ENCODE data around the gene CHRNA1.

CHRNA1 gene

DNA sequence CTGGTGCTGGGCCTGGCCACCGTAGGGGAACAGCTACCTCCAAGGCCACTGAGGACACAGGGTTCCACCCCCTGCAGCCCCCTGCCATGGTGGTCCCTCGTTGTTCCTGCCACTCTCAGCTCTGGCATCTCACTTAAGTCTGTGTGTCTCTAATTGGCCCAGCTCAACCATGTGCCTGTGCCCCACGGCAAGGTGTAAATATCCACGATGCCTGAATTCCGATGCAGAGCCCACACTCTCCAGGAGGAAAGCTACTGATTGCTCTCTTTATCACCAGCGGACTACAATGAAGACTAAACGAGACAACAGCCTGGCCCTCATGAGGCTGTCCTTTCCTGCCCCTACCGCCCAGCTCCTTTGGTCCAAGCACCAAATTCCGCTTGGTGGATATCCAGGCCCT is 17.0 kb upstream of the CHRNA1 start:
- DNase-seq = no peak

DNA sequence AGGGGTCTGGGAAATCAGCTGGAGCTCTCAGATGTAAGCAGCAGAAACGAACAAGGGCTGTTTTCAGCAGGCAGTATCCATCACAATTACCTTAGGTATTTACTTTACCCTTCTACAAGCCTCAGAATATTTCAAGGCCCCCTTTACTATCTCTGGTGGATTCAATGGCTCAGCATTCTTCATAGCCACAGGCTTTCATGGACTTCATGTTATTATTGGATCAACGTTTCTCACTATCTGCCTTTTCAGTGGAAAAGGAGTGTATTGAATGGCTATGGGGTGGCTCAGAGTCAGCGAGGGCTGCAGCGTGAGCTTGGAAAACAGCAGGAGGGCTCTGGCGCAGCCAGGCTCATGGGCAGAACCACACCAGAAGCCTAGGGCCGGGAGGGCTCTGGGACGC is 16.6 kb upstream of the CHRNA1 start:
- DNase-seq = no peak

DNA sequence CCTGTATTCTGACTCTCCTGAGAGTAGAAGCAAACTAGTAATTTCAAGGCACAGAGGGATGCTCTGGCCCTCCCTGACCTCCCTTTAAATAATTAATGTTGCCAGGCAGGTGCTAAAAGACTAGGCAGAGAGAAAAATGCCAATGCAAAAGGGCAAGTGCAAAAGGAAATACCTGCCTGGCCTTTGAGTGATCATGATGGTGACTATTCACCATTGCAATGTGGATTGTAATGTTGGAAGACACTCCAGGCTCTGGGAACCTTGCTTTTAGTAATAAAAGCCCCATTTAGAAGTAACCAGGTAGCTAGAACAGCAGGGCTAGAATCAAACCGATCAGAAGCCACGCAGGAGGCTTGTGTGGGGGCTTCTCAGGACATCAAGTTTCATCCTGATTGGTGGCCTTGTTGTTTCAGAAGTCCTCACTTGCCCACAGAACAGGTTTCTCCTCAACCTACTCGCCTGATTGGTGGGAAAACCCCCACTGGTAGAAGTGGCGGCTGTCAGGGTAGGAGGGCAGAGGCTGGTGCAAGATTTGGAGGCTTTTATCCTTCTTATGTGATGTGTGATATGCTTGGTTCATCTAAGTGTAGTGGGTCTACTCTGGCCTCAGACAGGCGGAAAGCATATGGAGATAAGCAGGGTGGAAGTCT is 16.0 kb upstream of the CHRNA1 start:
- DNase-seq = no peak

DNA sequence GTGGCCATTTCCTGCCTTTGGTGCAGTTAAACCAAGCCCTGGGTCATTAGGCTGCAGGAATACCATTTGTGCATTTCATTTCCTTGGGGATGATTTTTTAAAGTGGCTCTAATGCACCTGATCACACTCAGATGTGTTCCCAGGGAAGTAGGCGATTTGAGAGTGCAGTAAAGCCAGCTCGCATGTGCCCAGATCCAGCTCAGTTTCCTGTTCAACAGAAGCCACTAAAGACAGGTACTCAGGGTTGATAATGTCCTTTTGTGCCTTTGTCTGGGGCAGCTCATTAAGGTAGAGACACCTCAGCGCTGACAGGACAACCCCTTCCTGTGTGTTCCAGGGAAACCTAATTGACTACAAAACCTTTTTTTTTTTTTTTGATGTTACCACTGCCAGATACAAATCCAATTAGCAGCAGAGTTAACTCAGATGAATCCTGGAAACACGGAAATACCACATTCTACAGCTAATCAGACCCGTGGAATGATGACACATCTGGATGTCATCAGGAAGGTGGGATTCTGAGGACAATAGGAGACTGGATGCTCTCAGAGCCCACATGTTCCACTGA is 15.2 kb upstream of the CHRNA1 start:
- DNase-seq = no peak

DNA sequence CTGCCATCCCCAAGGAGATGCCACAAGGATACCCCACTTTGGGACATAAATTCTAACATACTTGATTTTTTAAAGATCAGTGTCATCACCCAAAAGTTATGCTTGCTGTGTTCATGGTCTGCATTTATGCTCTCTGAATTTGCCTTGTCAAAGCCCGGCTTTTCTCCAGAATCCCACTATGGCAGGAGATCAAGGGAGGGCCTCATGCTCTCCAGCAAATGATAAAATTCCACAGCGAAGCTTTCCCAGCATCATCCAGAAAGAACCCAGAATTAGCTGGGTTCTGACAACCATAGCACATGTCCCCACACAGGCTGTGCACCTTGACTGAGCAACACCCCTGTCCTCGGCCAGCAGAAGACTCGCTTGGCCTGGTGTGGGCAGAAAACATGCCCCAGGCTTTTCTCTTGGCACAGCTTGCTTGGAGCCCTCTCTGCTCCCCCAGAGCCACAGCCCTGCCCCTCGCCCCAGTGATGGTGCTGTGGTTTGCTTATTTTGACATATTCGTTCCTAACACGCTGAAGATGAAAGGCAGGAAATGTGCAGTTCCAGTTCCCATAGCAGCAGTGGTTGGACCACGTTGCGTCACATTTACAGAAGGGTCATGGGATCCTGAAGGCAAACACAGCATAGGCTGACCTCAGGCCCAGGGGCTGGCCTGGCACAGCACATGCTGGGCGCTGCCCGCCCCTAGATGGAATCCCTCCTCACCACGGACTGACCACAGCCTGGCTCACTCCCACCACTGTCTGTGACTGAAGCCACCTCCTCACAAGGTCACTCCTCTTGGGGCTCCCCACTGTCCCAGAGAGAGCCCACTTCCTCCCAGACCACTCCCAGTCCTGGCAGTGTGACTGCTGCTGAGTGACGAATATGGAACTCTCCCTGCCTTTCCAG is 14.1 kb upstream of the CHRNA1 start:
- peak; percentile 84 for DNase-seq

DNA sequence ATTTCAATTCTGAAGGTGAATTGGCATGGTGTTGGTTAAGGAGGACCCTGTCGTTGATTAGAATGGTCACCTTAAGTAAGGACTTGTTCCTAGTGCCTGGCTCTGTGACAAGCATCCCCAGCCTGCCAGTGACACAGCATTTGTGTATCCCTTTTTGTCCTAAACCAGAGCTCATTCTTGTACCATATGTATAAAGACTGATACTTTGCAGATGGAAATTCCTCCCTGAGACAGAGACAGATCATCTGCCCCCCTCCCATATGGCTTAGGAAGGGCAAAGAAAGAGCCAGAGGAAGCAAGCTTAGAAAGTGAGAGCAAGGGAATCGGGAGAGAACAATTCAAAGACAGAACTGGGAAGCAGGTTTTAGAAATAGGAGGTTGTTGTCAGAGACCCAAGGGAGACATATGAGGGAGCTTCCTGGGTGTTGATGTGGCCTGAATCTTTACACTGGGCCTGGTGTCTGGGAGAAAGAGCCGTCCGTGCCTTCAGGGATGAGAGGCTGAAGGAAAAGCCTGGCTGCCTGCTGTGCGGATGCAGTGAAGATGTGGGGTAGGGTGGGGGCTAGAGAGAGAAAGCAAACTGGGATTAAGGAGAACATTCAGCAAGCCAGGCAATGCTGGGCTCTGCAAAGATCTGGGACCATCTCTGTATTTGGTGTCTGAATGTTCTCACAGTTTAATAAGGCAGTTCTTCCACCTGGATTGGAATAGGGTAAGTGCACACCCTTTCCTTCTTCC is 13.2 kb upstream of the CHRNA1 start:
- DNase-seq = no peak

DNA sequence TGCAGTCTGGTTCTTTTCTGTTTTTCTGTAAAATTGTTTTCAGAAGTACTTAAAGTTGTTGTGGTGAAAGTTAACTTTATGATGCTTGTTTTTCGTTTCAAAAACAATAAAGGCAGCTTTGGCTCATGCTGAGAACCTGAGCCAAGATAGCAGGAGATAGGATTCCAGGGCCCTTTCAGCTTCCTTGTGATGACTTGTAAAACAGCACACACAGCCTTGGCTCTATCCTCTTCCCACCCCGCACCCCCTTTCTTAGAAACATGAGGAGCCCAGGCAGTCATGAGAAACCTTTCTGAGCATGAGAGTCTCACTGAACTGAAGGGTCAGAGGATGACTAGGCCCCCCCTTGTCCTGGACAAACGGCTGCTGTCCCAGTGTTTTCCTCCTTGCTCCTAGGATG is 12.4 kb upstream of the CHRNA1 start:
- DNase-seq = no peak

DNA sequence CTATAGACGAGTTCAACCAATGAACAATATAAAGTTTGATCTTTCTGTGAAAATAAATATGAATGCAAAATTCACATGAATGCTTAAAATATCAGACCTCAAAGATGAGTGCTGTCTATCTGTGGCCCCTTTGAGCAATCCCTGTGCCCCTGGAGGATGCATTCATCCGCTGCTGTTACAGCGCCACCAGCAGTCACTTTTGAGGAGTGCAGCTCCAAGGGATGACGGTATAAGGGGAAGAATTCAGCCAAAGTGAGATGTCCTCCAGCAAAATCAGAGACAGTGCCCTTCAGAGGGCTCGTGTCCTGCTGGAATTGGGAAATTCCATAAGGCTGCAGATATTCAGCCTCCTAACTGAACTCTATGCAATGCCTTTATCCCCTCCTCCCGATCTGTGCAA is 12.0 kb upstream of the CHRNA1 start:
- DNase-seq = no peak

DNA sequence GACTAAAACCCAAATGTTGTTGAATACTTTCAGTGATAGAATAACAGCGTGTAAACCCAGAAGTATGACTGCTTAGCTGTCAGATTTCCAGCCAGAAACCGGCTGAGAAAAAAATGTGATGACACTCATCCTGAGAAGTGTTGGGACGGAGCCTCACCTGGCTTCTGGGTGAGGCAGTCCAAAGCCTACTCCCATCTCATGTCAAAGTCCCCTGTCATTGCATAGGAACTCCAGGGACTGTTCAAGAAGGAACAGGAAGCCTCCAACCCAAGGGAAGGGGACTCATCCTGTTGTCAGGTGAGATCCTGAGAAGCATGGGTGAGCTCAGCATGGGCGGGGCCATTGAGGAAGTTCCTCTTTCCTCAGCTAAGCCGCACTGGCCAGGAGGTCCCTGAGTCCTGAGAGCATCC is 11.3 kb upstream of the CHRNA1 start:
- DNase-seq = no peak

DNA sequence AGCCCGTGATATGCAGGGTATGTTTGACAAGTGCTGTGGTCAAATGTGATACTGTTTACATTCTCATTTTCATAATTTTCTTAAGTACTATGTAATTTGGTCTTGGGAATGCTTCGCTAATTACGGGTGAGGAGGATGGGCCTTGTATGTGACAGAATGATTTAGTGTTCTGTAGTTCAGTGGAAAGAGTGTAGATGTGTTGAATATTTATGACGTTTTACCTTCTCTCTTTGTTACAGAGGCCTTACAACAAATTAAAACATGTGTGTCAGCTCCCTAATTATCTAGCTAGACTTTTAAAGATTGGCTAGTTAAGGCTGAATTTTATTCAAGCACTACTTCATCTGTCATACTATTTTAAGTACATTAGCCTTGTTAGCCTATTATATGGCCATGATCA is 10.6 kb upstream of the CHRNA1 start:
- DNase-seq = no peak

DNA sequence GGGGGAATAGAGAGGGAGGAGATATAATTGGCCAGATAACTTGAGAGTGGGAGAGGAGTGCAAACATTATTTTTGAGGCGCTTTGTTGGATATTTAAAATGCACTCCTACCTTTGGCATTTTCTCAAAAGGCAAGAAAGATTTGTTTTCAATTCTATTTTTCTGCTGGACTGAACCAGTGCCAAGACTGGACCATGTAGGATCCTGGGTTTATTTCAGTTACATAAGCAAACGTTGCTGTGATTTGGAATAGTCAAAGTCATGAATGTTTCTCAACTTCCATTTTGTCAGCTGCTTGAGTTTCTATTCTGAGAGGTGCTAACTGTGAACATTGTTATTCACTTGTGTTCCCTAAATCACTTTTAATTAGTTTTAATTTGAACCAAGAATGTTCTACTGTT is 8.9 kb upstream of the CHRNA1 start:
- no peak for DNase-seq

DNA sequence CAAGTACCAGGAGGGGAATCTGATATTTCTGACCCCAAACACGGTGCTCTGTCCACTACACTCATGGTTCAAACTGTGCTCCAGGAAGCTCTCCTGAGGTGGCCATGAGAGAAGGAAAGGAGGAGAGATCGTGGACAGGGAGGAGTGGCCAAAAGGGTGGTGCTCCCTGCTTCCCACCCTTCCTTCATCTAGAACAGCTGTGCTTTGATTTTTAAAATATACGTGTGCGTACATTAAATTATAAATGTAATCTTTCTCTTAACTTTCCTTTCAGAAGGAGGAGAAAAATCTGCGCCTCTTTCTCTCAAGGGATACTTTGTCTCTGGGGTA is 8.2 kb upstream of the CHRNA1 start:
- DNase-seq = no peak

DNA sequence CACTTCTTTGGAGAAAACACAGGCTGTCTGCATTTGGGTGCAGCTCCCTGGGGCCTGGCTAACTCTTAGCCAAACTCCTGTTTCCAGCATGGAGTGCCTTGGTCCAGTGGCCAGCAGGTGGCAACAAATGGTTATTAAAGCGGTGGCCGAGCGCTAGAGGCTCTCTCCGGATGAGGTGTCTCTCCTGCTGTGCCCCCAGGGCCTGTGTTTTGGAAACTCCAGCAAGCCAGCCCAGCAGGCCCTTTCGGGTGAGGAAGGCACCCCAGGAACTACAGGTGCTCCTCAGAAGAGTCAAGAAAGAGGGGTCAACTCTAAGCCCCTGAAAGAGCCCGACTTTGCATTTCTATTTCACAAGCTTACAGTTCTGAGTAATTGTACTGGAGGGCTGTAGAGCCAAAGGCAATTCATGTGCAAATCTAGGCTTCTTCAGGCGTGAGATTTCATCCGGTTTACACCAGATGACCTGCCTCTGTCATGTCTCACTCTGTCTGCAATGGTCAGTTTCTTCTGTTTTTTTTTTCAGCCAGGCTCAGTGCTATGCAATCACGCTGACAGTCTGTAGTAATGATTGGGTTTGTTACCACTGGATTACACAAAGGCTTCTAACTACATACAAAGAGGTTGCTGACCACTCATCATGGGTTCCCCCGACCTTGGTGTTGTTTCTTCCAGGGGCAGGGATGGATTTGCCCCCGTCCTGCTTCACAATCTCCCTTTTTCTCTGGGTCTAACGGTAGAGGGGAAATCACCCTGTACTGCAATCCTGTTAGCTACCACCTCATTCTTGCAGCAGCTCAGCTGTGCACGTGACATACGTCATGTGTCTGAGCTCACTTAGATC is 7.6 kb upstream of the CHRNA1 start:
- peak; percentile 54 for DNase-seq

DNA sequence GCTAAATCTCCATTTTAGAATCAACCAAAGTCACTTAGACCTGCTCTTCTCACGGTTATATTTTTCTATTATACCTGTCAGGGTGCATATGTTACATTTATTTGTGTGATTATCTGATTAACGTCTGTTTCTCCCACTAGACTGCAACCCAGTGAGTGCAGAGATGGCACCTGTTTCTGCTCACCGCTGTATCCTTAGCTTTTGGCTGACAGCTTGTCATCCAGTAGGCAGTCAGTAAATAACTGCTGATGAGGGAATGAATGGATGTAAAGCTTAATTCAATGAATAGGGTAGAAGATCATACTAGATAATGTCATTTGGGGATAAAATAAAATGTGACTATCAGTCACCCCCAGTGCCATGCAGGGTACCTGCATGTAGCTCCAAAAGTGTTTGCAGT is 6.9 kb upstream of the CHRNA1 start:
- DNase-seq = no peak

DNA sequence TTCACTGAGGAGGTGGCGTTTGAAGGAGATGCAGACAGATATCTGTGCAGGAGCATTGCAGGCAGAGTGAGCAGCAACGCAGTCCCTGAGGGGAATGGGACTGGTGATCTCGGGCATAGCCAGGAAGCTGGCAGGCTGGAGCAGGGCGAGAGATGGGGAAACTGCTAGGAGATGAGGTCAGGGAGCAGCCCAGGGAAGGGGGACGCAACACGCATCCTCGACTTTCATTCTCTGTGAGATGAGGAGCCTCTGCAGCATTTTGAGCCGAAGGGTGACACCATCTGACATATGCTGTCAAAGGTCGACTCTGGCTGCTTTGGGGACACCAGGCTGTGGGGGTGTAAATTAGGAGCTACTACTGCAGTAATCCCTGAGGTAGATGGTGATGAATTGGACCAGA is 4.3 kb upstream of the CHRNA1 start:
- DNase-seq = no peak

DNA sequence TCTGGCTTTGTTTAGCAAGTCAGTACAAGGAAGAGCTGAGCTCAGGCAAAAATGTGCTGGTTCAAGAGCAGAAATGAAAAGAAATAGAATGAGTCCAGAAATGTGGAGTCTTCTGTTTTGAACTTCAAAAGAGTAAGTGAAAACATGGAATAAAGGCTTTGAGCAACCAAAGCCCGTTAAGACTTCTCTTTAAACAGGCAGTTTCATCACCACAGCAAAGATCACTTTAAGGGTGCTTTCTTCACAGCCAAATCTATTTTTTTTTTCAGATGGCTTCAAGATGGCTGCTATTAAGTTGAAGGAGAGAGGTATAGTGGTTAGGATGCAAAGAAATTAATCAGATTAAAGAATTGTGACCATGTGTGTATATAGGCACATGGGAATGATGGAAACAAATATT is 2.0 kb upstream of the CHRNA1 start:
- DNase-seq = no peak

DNA sequence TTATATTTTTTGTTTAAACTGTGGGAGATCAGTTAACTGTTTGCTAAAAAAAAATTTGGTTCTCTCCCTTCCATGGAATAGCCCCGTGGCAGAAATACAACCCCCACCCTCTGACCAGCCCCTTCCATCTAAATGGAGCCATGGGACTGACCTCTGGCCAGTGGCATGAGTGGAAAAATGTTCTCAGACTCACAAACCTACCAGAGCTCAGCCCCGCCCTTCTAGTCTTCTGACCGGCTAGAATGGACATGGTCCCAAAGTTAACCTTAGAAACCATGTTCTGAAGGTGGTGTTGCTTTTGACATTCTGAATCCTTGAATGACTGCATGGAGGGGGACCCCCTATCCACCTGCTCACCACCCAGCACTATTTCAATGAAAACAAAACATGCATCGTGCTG is 1.3 kb upstream of the CHRNA1 start:
- DNase-seq = no peak

DNA sequence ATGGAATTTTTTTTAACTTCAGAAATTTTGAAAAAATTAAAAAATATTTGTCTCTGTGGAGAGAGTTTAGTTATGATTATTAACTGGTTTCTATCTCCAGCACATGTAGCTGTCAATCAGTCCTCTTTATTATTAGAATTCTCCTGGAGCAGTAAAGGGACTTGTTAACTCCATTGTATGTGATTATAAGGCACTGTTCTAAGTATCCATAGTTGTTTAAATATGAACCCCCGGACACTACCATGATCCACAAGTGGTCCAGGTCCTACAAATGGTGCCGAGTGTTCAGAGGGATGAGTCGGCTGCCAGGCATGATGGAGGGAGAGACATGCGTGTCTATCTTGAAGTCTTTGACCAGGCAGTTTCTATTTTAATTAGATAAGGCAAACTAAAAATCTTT is 492 bp downstream of the CHRNA1 start:
- no peak for DNase-seq

DNA sequence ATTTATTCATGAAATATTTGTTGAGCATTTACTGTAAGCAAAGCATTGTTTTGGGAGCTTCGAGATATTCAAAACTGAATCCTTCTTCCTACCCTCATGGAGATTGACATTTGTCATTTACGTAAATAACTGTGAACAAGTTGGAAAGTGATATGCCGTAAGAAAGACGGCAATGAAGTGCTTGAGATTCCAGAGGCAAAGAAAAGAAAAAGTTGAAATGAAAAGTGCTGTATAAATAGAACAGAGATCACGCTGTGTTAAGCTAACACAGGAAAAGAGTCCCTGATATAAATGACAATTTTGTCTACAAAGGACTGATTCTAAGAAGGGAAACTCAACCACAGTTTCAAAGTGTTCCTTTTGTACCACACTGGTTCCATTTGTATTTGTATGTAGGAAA is 1.8 kb downstream of the CHRNA1 start:
- no peak for DNase-seq

DNA sequence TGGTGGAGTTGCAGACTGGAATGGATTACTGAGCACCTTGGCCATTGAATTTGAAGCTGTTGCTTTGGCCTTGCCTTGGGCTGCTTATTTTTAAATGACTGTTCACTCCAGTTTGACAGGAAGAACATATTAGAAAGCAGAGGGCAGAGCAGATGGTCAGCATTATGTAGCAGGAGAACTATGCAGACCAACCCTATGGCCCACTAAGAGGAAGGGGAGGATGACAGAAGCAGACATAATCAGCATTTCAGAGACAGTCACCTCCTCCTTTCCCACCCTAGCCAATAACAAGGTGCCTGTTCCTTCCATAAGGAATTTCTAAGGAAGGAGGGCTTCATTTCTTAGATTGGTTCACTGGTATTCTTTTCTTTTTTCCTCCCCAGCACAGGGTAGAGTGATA is 2.4 kb downstream of the CHRNA1 start:
- no peak for DNase-seq

DNA sequence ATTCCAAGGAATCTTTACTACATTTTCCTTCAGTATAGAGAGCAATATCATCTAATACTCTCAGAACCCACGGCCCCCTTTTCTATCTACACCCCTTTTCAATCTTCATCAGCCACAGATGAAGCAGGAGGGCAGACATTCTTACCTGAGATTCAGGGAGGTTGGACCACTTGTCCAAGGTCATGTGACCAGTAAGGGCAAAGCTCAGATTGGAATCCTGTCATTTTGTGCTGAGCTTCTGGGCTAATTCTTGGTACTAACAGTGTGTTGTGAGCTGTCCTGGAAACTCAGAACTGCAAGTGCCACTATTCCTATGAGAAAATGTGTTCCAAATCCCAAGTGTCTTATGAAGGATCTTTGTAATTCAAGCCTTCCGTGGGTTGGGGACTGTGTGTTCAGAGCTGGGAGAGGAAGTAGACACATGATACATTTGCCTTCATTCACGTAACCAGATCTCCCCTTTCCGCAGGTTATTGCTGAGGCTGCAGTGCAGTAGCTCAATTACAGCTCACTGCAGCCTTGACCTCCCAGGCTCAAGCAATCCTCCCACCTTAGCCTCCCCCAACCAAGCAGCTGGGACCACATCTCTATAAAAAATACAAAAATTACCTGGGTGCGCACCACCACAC is 3.3 kb downstream of the CHRNA1 start:
- DNase-seq = no peak

DNA sequence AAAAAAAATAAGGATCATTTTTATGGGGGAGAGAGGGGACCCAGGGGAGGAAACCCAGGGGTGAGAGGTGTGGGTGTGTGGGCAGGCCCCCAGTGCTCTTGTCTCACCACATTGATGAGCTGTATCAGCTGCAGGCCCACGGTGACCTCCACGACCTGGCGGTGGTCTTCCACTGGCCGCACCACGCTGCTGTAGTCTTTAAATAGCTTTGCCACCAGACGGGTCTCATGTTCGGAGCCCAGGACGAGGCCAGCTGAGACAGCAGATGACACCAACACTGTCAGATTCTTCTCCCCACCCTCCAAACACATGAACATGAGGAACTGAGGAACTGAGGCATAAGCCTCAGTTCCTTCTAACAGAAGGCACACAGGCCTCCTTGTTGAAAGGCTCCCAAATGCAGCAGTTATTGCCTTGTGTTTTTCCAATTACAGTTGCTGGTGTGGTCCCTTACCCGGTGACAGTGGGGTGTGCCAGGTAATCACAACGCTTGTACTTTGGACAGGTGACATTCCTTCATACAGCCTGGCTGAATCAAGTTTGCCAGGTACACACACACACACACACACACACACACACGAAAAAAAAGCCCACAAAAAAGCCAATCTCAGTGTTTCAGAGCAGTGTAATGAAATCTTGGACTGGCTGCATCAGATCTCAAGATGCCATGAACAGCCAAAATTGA is 4.7 kb downstream of the CHRNA1 start:
- no peak for DNase-seq

Data from activated CD4-positive, alpha-beta T cell treated with anti-CD3 and anti-CD28 coated beads, Interleukin-10, Interleukin-2, amounts not matched to agents 100 ng/mL and 50 ng/mL, durations not matched to agents 16 hours and 8 hours (primary cell).